ENCODE data around the gene IL17RD. TPM values are rescaled to one million over a fixed set of nuclear protein-coding genes. Genes with fewer than 3 reads are reported as not detected.

The IL17RD gene
- total and polyA plus RNA-seq, 9 of the 15 experiments (the other 6 are each of a cell fraction or from before 2014, with no cell fraction given) = under 0.01 to 0.09 (median 0.04) TPM; not detected in 4

DNA sequence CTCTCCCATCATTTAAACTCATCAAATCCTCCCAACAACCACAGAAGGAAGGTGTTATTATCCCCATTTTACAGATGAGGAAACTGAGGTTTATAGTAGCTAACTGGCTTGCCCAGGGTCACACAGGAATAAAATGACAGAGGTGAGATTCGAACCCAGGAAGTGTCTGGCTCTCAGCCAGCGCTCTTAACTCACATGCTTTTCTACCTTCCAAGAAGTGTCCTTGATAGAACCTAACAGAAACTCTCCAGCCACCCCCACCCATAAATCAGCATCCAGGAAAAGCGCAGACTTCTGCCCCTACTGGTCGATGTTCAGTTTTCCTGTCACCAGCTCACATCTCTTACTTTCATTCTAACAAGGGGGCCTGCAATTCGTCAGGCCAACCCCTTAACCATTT lies 52.9 kb downstream of the IL17RD start:
- intact Hi-C loops (cut with micrococcal nuclease) = no loop called here
- Histone ChIP-seq H3K27ac (ENCODE audit: extremely low read depth, low read depth, low read length) (no peak overlapping the region), H3K9ac (ENCODE audit: insufficient read depth in 1 of 2, low read depth in 2 of 2, low read length in 2 of 2) (no peak overlapping the region), H3K4me2 (ENCODE audit: insufficient read depth, low read length) (no peak overlapping the region), H3K9me3 (replicated peaks; ENCODE audit: control insufficient read depth, insufficient read depth, low read depth, low read length) (no peaks in the 10 kb centered on the region), H3K4me3 (no peak overlapping the region), H2AFZ (ENCODE audit: low read depth, low read length) (no peak overlapping the region), H3K79me2 (ENCODE audit: control insufficient read depth, insufficient read depth, low read length) (no peaks in the 10 kb centered on the region), H3K27me3 (ENCODE audit: control insufficient read depth in 2 of 2, insufficient read depth in 2 of 2, low read length in 2 of 2) (peaks cover 7 to 27% of the 10 kb centered on the region in 2 experiments; a peak in 4 of 5 replicates), H3K4me1 (replicated peaks in 1 of 2; ENCODE audit: control insufficient read depth in 2 of 2, insufficient read depth in 2 of 2, low read length in 2 of 2) (no peaks in the 10 kb centered on the region), H3K36me3 (ENCODE audit: control insufficient read depth, insufficient read depth, low read length) (no peaks in the 10 kb centered on the region), H3K9me1 (ENCODE audit: control insufficient read depth, insufficient read depth, low read length) (no peaks in the 10 kb centered on the region), H4K20me1 (replicated peaks; ENCODE audit: control insufficient read depth, insufficient read depth, low read length) (no peaks in the 10 kb centered on the region)
- peak; percentile 68; the same call in 2 of the 3 replicates for ATAC-seq
- no TSS peak for BruUV-seq (replicated peaks)
- in situ Hi-C loops (cut with MboI) = no loop called here
- ChIA-PET POLR2A (interaction anchor here (1.0 kb wide), 1 partner anchor 122 kb away, joined by 4 read pairs; no protein-coding TSS in a partner anchor), CTCF (ENCODE audit: low intra/inter-chr PET ratio) (no interaction called here)
- DNase-seq (ENCODE audit: extremely low read depth in 1 of 4, low spot score in 3 of 4) = peak; percentile 16 to 36 (median 28)
- WGBS (ENCODE audit: insufficient coverage, low coverage, missing lambda C conversion rate) = 0% methylated on average over 5 of the region's 5 CpGs
- FAIRE-seq = no peak
- no peak for TF ChIP-seq ZNF76 (CRISPR knock-in tag; IDR thresholded peaks at IDR 0.05; ENCODE audit: borderline replicate concordance)
- peak; percentile 16; the same call in 1 of the 2 replicates for TF ChIP-seq NFIC (IDR thresholded peaks at IDR 0.05)
- peak; percentile 92 for TF ChIP-seq BCOR (IDR thresholded peaks at IDR 0.05)
- no peak for TF ChIP-seq ELF4 (CRISPR knock-in tag; IDR thresholded peaks at IDR 0.05)
- TF ChIP-seq STAT5B (CRISPR knock-in tag; IDR thresholded peaks at IDR 0.05) = no peak
- TF ChIP-seq ZNF354B (CRISPR knock-in tag; IDR thresholded peaks at IDR 0.05) = no peak
- TF ChIP-seq RNF2 (IDR thresholded peaks at IDR 0.05) = no peak
- TF ChIP-seq, protein P1, sequence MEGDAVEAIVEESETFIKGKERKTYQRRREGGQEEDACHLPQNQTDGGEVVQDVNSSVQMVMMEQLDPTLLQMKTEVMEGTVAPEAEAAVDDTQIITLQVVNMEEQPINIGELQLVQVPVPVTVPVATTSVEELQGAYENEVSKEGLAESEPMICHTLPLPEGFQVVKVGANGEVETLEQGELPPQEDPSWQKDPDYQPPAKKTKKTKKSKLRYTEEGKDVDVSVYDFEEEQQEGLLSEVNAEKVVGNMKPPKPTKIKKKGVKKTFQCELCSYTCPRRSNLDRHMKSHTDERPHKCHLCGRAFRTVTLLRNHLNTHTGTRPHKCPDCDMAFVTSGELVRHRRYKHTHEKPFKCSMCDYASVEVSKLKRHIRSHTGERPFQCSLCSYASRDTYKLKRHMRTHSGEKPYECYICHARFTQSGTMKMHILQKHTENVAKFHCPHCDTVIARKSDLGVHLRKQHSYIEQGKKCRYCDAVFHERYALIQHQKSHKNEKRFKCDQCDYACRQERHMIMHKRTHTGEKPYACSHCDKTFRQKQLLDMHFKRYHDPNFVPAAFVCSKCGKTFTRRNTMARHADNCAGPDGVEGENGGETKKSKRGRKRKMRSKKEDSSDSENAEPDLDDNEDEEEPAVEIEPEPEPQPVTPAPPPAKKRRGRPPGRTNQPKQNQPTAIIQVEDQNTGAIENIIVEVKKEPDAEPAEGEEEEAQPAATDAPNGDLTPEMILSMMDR (IDR thresholded peaks at IDR 0.05 in 2 of 3, conservative IDR thresholded peaks at IDR 0.05 in 1 of 3; ENCODE audit: insufficient read depth in 2 of 3, low read depth in 1 of 3, low read length in 3 of 3) = peak in 2 of 3 experiments; percentile 22 to 33; a peak in 2 of 6 replicates
- peak; percentile 40; the same call in 1 of the 2 replicates for TF ChIP-seq HDAC2 (IDR thresholded peaks at IDR 0.05)
- TF ChIP-seq ZNF133 (CRISPR knock-in tag; IDR thresholded peaks at IDR 0.05) = no peak
- peak; percentile 32 to 64 for TF ChIP-seq KDM1A (IDR thresholded peaks at IDR 0.05)
- TF ChIP-seq ADNP (tag; IDR thresholded peaks at IDR 0.05) = peak; percentile 76; the same call in 1 of the 2 replicates
- TF ChIP-seq, protein P2, sequence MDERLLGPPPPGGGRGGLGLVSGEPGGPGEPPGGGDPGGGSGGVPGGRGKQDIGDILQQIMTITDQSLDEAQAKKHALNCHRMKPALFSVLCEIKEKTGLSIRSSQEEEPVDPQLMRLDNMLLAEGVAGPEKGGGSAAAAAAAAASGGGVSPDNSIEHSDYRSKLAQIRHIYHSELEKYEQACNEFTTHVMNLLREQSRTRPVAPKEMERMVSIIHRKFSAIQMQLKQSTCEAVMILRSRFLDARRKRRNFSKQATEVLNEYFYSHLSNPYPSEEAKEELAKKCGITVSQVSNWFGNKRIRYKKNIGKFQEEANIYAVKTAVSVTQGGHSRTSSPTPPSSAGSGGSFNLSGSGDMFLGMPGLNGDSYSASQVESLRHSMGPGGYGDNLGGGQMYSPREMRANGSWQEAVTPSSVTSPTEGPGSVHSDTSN (CRISPR knock-in tag; IDR thresholded peaks at IDR 0.05; ENCODE audit: low read depth) = no peak
- TF ChIP-seq, protein P2 (tag; conservative IDR thresholded peaks at IDR 0.05; ENCODE audit: low read depth) = peak; percentile 75
- peak; percentile 74 for TF ChIP-seq CHD4 (IDR thresholded peaks at IDR 0.05; ENCODE audit: insufficient read depth, insufficient replicate concordance, low read depth, low read length, poor library complexity, severe bottlenecking)
- TF ChIP-seq ZNF41 (CRISPR knock-in tag; conservative IDR thresholded peaks at IDR 0.05) = no peak
- TF ChIP-seq, protein P3, sequence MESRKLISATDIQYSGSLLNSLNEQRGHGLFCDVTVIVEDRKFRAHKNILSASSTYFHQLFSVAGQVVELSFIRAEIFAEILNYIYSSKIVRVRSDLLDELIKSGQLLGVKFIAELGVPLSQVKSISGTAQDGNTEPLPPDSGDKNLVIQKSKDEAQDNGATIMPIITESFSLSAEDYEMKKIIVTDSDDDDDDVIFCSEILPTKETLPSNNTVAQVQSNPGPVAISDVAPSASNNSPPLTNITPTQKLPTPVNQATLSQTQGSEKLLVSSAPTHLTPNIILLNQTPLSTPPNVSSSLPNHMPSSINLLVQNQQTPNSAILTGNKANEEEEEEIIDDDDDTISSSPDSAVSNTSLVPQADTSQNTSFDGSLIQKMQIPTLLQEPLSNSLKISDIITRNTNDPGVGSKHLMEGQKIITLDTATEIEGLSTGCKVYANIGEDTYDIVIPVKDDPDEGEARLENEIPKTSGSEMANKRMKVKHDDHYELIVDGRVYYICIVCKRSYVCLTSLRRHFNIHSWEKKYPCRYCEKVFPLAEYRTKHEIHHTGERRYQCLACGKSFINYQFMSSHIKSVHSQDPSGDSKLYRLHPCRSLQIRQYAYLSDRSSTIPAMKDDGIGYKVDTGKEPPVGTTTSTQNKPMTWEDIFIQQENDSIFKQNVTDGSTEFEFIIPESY (CRISPR knock-in tag; IDR thresholded peaks at IDR 0.05) = no peak
- TF ChIP-seq KLF13 (tag; IDR thresholded peaks at IDR 0.05; ENCODE audit: borderline replicate concordance, low read depth) = no peak
- no peak for TF ChIP-seq RFX5 (IDR thresholded peaks at IDR 0.05; ENCODE audit: low read depth, low read length)

All from K562 (cell line).